ENCODE data around the gene VMP1.

Gene VMP1

DNA sequence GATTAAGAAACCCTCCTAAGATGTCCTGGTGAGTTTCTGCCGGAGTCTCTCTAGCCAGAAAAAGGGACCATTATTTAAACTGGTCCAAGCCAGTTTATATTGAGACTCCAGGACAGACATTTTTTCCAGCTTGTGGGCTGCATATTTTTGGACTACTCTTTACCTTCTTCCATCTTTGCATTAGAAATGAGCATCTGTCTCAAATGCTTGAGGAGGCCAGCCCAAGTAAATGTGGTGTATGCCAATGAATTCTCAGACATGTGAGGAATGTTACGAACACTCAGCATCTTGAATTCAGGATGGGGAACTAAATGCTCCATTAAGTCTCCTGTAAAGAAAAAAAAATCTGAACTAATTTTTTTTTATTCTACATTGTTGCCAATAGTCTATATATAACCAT, 166.9 kb downstream of the VMP1 start:
- DNase-seq, result no peak

DNA sequence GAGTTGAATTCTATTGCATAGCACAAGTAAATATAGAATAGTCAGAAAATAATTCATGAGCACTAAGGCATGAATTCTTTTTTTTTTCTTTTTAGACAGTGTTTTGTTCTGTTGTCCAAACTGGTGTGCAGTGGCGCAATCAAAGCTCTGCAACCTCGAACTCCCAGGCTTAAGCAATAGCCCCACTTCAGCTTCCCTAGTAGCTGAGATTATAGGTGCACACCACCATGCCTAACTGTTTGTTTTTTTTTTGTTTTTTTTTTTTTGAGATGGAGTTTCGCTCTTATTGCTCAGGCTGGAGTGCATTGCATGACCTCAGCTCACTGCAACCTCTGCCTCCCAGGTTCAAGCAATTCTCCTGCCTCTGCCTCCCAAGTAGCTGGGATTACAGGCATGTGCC, 168.7 kb downstream of the VMP1 start:
- no peak for DNase-seq

DNA sequence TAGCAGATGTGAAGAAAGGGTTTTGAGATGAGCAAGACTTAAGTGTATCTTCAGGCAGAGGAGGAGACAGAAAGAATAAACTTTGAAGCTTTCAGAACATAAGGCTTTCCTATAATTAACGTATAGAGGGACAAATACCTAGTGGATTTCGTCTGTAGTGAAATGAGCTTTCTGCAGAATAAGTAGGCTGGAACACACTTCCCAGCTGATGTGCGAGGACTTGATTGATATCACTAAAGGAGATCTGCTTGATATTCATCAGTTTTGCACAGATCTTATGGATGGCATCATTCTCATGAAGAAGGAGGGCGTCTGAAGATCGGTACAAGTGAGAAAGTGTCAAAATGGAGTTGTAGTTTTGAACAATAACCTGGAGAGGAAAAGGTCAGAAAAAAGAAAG, 170.5 kb downstream of the VMP1 start:
- no peak for DNase-seq

DNA sequence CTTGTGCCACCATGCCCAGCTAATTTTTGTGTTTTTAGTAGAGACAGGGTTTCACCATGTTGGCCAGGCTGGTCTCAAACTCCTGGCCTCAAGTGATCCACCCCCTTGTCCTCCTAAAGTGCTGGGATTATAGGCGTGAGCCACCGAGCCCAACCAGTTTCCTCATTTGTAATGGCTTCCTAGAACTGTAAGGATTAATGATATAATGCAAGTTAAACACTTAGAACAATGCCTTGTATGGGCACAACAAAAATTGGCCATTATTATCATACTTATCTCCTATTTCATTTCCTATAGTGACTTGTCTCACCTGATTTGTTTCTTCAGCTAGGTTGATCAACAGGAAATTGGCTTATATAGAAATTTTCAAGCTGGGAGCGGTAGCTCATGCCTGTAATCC, 171.2 kb downstream of the VMP1 start:
- no peak for DNase-seq

DNA sequence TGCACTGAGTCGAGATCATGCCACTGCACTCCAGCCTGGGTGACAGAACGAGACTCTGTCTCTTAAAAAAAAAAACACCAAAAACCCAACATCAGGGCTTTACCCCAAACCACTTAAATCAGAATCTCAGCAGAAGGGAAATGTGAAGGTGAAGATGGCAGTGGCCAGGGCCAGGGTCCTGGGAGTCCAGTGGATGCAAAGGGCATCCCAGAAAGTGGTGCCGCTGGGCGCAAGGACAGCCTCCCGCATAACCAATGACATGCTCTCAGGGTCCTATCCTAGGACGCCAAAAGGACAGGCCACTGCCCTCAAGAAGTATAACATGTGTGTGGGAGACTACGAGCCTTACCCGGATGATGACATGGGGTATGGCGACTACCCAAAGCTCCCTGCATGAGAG, 177.4 kb downstream of the VMP1 start:
- DNase-seq, result no peak

DNA sequence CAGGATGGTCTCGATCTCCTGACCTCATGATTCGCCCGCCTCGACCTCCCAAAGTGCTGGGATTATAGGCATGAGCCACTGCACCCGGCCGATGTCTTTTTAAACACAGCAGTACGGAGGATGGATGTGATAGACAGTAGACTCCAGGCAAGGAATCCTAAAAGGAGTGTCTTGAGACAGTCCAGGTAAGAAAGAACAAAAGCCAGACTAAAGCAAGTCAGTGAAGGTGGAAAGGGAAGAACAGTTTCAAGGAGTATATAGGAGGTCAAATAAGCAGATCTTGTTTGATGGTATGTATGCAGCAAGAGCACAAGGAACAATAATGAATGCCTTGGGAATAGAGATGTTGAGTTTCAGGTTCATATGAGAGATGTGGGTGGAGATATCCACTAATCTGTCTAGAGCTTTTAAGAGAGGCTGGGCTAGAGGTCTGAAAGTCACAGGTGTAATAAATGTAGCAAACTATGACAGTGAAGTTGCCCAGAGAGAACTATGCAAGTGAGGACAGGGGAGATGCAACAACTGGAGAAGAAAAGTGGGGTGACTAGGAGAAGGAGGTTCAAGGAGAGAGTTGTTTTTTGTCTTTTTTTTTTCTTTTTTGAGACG, 180.8 kb downstream of the VMP1 start:
- no peak for DNase-seq

DNA sequence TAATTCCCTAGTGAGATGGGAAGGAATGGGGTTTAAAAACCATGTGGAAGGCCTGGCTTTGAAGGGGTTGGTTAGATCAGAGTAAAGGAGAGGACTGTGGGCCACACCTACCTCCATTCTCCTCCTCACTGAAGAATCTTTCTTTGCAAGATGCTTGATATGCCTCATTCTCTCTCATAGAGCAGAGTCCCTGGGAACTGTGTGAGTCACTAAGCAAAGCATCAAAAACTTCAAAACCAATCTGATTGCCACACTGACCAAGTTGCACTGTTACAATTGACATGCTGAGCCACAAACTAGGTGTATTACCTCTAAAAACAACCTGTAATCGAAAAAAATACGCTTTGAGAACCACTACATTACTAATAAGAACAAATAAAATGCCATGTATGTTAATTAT, 183.3 kb downstream of the VMP1 start:
- DNase-seq, result no peak
